Cerebellar nuclear complex (tissue), 1 donor: ENCODE measurements around the gene RPL10A.
"Not testable (repeated sequence)": the region's sequence is repeated elsewhere in the genome, so short reads cannot be mapped to it uniquely, and the experiment has no call there.

Source experiments
- DNase-seq, 2 experiments: peaks; one replicate each; lab custom pipeline; 2025; lab: John Stamatoyannopoulos, UW

RPL10A gene

DNA sequence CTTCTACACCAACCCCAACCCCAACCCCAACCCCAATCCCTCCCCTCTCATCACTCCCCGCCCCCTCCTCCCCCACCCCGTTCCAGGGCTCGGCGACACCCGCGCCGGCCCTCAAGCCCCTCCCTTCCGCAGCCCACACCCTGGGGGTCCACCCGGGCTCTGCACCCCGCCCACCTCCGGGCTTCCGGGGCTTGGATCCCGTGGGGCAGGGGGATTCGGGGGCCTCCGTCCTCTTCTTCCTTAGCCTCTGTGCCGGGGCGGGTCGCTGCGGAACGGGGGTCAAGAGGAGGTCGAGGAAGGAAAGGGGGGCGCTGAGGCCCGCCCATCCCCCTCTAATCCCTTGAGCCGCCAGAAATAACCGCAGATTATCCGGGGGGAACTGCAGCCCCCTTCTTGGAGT, 43.8 kb downstream of the RPL10A start:
- no peak for DNase-seq

DNA sequence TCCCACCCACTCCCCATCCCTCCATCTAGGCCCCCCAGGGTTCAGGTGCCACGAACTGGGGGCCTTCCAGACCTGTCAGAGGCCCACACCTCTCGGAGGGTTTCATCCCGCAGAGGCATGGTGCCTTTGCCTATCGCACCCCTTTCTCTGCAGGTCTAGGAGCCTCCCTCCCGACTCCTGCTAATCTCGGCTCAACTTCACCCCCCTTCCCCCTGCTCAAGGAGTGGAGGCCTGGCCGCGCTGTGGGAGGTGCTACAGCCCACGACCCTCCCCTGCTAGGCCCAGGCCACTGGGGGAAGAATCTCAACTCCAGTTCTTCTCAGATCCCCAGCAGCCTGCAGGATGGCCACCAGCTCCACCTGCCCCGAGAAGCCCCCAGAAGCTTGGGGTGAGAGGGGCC, 44.5 kb downstream of the RPL10A start, which contains the start of gene TULP1:
Gene TULP1, minus strand, starts transcription at position 157 of the 400 bp plus-strand sequence. Its CDS starts 38 bp downstream, at position 119.
- no peak for DNase-seq

DNA sequence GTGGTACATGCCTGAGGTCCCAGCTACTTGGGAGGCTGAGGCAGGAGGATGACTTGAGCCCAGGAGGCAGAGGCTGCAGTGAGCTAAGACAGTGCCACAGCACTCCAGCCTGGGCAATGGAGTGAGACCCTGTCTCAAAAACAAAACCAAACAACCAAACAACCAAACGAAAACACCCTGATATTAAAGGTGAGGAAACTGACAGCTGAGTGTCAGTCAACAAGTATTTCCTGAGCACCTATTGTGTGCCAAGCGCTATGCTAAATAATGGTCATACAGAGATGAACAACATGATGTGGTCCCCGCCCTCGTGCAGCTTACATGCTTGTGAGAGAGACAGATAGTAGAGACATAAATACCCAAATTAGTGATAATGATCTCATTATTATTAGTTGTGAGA, 46.4 kb downstream of the RPL10A start:
- no peak for DNase-seq

- DNase-seq: not testable (repeated sequence)
Measured at GRCh38 chr6:35515939-35516338, 47.7 kb downstream of the RPL10A start.

- no peak for DNase-seq
Measured at GRCh38 chr6:35516712-35517111, 48.5 kb downstream of the RPL10A start.

DNA sequence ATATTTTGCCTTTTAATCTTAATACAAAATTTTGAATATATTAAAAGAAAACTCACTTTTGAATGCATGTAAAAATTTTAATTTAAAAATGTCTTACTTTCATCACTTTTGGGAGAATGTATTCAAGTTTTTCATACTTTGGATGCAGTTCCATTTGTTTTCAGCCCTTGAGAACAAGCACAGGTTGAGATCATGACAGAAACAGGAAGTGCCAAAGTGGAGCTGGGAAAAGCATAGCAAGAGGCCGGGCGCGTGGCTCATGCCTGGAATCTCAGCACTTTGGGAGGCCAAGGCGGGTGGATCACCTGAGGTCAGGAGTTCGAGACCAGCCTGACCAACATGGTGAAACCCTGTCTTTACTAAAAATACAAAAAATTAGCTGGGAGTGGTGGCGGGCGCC, 49.8 kb downstream of the RPL10A start:
- DNase-seq: not testable (repeated sequence)

DNA sequence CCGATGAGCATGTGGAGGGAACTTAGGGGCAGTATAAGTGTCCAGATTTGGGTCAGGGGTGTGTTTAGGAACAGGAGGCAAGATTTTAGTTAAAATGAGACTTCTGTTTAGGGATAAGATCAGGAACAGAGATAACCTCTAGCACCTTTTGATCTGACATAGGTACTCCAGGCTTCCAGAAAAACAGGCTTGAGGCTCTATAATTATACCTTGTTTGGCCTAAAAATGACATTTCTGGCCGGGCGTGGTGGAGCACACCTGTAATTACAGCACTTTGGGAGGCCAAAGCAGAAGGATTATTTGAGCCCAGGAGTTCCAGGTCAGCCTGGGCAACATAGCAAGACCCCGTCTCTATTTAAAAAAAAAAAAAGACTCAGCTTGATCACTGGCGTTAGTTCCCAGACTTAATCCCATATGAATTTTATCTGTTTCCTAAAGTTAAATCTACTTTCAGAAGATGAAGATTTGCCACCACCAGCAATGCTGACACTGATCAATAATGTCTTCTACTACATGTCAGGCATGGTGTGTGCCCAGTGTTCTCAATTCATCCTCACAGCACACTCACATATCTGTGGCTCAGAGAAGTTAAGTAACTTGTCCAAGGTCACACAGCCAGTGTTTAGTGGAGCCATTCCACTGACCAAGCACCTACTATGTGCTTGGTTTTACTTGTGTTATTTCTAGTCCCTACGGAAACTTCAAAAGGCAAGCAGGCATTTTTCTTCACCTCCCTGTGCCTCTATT, 50.5 kb downstream of the RPL10A start:
- DNase-seq: no peak

DNA sequence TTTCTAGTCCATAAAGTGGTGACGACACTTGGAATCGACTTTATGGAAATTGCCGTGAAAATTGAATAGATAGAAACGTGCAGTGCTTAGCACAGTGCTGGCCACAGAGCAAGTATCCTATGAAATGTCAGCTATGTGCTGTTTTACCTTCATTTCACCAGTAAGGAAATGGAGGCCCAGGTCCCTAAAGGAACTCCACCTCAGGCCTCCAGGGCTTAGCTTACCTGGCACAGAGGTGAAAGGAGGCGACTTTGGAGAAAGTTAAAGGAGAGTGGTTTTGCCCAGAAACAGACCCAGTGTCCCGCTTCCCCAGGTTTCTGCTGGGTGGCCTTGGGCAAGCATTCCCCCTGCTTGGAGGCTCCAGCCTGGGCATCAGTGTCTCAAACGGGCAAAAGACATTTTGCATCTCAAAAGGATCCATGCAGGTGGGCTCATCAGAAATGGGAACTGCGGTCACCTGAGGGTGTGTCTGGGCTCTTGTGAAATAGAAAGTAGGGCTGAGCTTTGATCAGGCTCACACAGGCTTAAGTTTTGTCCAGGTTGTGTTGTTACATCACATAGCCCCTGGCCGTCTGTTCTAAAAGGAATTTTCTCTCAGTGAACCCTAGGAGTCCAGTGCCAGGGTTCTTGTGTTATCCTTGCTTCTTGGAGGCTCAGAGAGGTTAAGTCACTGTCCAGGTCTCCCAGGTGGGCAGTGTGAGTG, 51.3 kb downstream of the RPL10A start:
- no peak for DNase-seq
